ENCODE data around the gene NBEAL1. TPM values are rescaled to one million over a fixed set of nuclear protein-coding genes. Genes with fewer than 3 reads are reported as not detected.
"Not testable (repeated sequence)": the region's sequence is repeated elsewhere in the genome, so short reads cannot be mapped to it uniquely, and the experiment has no call there.

NBEAL1 gene
- total and polyA plus RNA-seq, 7 donors: 2.3 to 14.7 (median 8.7) TPM

GRCh38 chr2:203225423-203226039 lies 210.9 kb downstream of the NBEAL1 start:
- Histone ChIP-seq H3K27me3 (ENCODE audit: insufficient read depth in 3 of 3, low read length in 2 of 3) (no peaks in the 10 kb centered on the region), H3K27ac (no peak overlapping the region), H3K36me3 (ENCODE audit: insufficient read depth in 1 of 2, low read depth in 1 of 2) (peaks cover 0 to 5% of the 10 kb centered on the region in 2 donors), H3K9me3 (no peaks in the 10 kb centered on the region), H3K4me1 (no peaks in the 10 kb centered on the region), H3K4me3 (no peak overlapping the region)
- no peak for DNase-seq
- WGBS, 3 donors: 94 to 100% (median 97%) methylated on average over 2 of the region's 2 CpGs
- peak in 1 of 4 donors; percentile 39 for ATAC-seq
- peak; percentile 44 for TF ChIP-seq CTCF (IDR thresholded peaks at IDR 0.05)
- intact Hi-C loops (cut with DNase I): no loop called here

- intact Hi-C loops (cut with DNase I): loop anchor here in 1 of 2 donors (10.0 kb wide), 1 partner anchor 225 kb away; no protein-coding TSS in a partner anchor
Measured at GRCh38 chr2:203229674-203230073, 215.0 kb downstream of the NBEAL1 start.

GRCh38 chr2:203237346-203238238 lies 222.9 kb downstream of the NBEAL1 start:
- H3K4me3 ChIP-seq: peak overlapping the region; percentile 79
- TF ChIP-seq CTCF (IDR thresholded peaks at IDR 0.05): no peak
- H3K27ac ChIP-seq: no peak overlapping the region
- intact Hi-C loops (cut with DNase I): loop anchor here (2.0 to 10.0 kb wide), 3 partner anchors 217 to 330 kb away; partner anchors contain the start of gene WDR12 (in 1 of the 2)
- 86 to 89% (median 87%) methylated on average over 16 of the region's 16 CpGs for WGBS, 3 donors
- DNase-seq (no peak), ATAC-seq (no peak)
- H3K9me3 ChIP-seq: no peaks in the 10 kb centered on the region
- H3K36me3 ChIP-seq (ENCODE audit: insufficient read depth in 1 of 2, low read depth in 1 of 2): peaks cover 0 to 10% of the 10 kb centered on the region in 2 donors
- H3K4me1 ChIP-seq: peaks cover 16% of the 10 kb centered on the region
- H3K27me3 ChIP-seq (ENCODE audit: insufficient read depth in 3 of 3, low read length in 2 of 3): no peaks in the 10 kb centered on the region

More at GRCh38 chr2:203229674-203230073, 215.0 kb downstream of the NBEAL1 start:
- H3K27me3 ChIP-seq (ENCODE audit: insufficient read depth in 3 of 3, low read length in 2 of 3); DNase-seq; ATAC-seq; H3K9me3 ChIP-seq; H3K27ac ChIP-seq; H3K36me3 ChIP-seq (ENCODE audit: insufficient read depth in 1 of 2, low read depth in 1 of 2); H3K4me3 ChIP-seq; H3K4me1 ChIP-seq: not testable (repeated sequence)
- whole genome bisulfite sequencing, 3 donors: 53 to 75% (median 60%) methylated on average over 2 of the region's 2 CpGs

GRCh38 chr2:203238292-203238703 lies 223.6 kb downstream of the NBEAL1 start:
- peaks cover 16% of the 10 kb centered on the region for H3K4me1 ChIP-seq
- peak overlapping the region; percentile 95 for H3K27ac ChIP-seq
- no peaks in the 10 kb centered on the region for H3K27me3 ChIP-seq (ENCODE audit: insufficient read depth in 3 of 3, low read length in 2 of 3)
- peak overlapping the region; percentile 79 for H3K4me3 ChIP-seq
- intact Hi-C loops (cut with DNase I): loop anchor here (2.0 to 10.0 kb wide), 3 partner anchors 217 to 331 kb away; partner anchors contain the start of gene WDR12 (in 1 of the 2)
- H3K9me3 ChIP-seq: no peaks in the 10 kb centered on the region
- no peak for TF ChIP-seq CTCF (IDR thresholded peaks at IDR 0.05)
- no peak for ATAC-seq
- 16 to 19% (median 17%) methylated on average over 22 of the region's 22 CpGs for WGBS, 3 donors
- no peak for DNase-seq
- H3K36me3 ChIP-seq (ENCODE audit: insufficient read depth in 1 of 2, low read depth in 1 of 2): peaks cover 0 to 17% of the 10 kb centered on the region in 2 donors

Data from psoas muscle (tissue), 8 donors.